Measurements from ENCODE around the gene AAMDC.
"Not testable (repeated sequence)": the region's sequence is repeated elsewhere in the genome, so short reads cannot be mapped to it uniquely, and the experiment has no call there.

AAMDC gene

DNA sequence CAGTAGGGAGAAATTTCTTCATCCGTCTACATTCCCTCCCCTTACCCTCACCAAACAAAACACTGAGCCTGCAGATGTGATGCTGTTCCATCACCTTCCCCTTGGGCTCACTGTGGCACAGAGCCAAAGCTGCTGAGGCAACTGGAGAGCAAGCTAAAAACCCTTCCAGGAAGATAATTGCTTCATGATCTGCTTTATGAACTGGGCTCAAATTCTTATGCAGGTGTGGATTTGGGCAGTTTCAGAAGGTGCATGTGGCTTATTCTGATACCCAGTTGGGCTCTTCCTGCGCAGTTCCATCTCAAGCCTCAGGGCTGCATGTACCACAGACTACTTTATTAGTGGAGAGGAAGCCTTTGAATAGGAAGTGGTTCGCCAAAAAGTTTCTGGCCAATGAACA lies 58.3 kb downstream of the AAMDC start:
- Histone ChIP-seq H3K4me3 (ENCODE audit: low read depth in 1 of 2, low read length in 2 of 2) (no peak overlapping the region), H3K9ac (ENCODE audit: low read depth in 1 of 2, low read length in 2 of 2) (no peak overlapping the region), H3K36me3 (ENCODE audit: control insufficient read depth in 1 of 2, insufficient read depth in 2 of 2, low read length in 2 of 2) (peaks cover 19 to 67% of the 10 kb centered on the region in 2 donors), H3K9me3 (ENCODE audit: control insufficient read depth in 1 of 2, low read length in 2 of 2) (no peaks in the 10 kb centered on the region), H3K27me3 (ENCODE audit: control insufficient read depth in 1 of 2, insufficient read depth in 2 of 2, low read length in 2 of 2) (no peaks in the 10 kb centered on the region), H3K27ac (ENCODE audit: low read depth, low read length) (no peak overlapping the region), H3K4me1 (ENCODE audit: control insufficient read depth in 1 of 2, insufficient read depth in 2 of 2, low read length in 2 of 2) (no peaks in the 10 kb centered on the region)

GRCh38 chr11:77882396-77882795 lies 61.5 kb downstream of the AAMDC start:
- Histone ChIP-seq H3K9me3 (ENCODE audit: control insufficient read depth in 1 of 2, low read length in 2 of 2) (no peaks in the 10 kb centered on the region), H3K36me3 (ENCODE audit: control insufficient read depth in 1 of 2, insufficient read depth in 2 of 2, low read length in 2 of 2) (peaks cover 25 to 60% of the 10 kb centered on the region in 2 donors), H3K4me1 (ENCODE audit: control insufficient read depth in 1 of 2, insufficient read depth in 2 of 2, low read length in 2 of 2) (no peaks in the 10 kb centered on the region), H3K27ac (ENCODE audit: low read depth, low read length) (no peak overlapping the region), H3K27me3 (ENCODE audit: control insufficient read depth in 1 of 2, insufficient read depth in 2 of 2, low read length in 2 of 2) (no peaks in the 10 kb centered on the region), H3K9ac (ENCODE audit: low read depth in 1 of 2, low read length in 2 of 2) (no peak overlapping the region), H3K4me3 (ENCODE audit: low read depth in 1 of 2, low read length in 2 of 2) (no peak overlapping the region)

DNA sequence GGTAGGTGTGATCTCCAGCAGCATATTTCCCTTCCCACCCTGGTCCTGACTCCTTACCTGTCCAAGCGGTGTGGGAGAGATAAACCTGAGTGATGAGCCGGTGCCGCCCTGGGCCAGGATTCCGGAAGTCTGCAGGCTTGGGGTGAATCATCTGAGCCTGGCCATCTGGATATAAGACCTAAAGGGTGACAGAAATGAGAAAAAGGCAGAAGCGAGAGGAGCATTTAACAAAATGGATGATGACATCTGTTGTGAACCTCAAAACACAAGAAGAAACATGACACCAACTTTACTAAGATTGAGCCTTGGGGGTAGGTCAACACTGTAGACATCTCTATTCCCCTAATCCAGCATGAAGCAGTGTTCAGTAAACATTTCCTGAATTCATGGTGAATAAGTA lies 62.8 kb downstream of the AAMDC start:
- Histone ChIP-seq H3K9me3 (ENCODE audit: control insufficient read depth in 1 of 2, low read length in 2 of 2) (no peaks in the 10 kb centered on the region), H3K4me1 (ENCODE audit: control insufficient read depth in 1 of 2, insufficient read depth in 2 of 2, low read length in 2 of 2) (no peaks in the 10 kb centered on the region), H3K27me3 (ENCODE audit: control insufficient read depth in 1 of 2, insufficient read depth in 2 of 2, low read length in 2 of 2) (no peaks in the 10 kb centered on the region), H3K4me3 (ENCODE audit: low read depth in 1 of 2, low read length in 2 of 2) (no peak overlapping the region), H3K9ac (ENCODE audit: low read depth in 1 of 2, low read length in 2 of 2) (no peak overlapping the region), H3K27ac (ENCODE audit: low read depth, low read length) (no peak overlapping the region), H3K36me3 (ENCODE audit: control insufficient read depth in 1 of 2, insufficient read depth in 2 of 2, low read length in 2 of 2) (peaks cover 24 to 53% of the 10 kb centered on the region in 2 donors)

DNA sequence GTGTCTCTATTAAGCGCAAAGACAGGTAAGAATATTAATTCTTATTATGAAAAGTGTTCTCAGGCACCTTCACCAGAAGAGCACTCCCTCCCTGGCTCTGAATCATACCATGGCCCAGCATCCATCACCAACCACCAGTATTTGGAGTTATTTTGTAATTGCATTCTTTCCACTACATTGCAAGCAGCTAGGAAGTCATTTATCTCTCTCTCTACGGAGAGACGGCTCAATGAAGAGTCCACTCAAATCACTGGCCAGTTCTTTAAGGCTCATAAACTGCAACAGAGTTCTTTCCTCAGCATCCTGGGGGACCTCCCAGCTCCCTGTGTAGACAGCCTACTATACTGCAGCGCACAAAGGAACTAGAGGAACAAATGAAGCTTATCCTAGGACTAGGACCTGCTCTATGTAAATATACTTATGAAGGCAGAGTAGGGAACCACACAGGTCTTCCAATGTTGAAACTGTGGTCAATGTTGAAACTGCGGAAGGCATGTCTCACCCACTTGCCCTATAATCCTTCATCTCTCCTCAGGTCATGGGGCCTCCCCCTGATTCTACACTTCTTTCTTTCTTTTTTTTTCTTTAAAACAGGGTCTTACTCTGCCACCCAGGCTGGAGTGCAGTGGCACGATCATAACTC lies 63.4 kb downstream of the AAMDC start:
- no peaks in the 10 kb centered on the region for H3K9me3 ChIP-seq (ENCODE audit: control insufficient read depth in 1 of 2, low read length in 2 of 2)
- H3K27ac ChIP-seq (ENCODE audit: low read depth, low read length) = no peak overlapping the region
- H3K36me3 ChIP-seq (ENCODE audit: control insufficient read depth in 1 of 2, insufficient read depth in 2 of 2, low read length in 2 of 2) = peaks cover 19 to 48% of the 10 kb centered on the region in 2 donors
- H3K4me3 ChIP-seq (ENCODE audit: low read depth in 1 of 2, low read length in 2 of 2) = no peak overlapping the region
- H3K4me1 ChIP-seq (ENCODE audit: control insufficient read depth in 1 of 2, insufficient read depth in 2 of 2, low read length in 2 of 2) = no peaks in the 10 kb centered on the region
- H3K9ac ChIP-seq (ENCODE audit: low read depth in 1 of 2, low read length in 2 of 2) = no peak overlapping the region
- H3K27me3 ChIP-seq (ENCODE audit: control insufficient read depth in 1 of 2, insufficient read depth in 2 of 2, low read length in 2 of 2) = no peaks in the 10 kb centered on the region

DNA sequence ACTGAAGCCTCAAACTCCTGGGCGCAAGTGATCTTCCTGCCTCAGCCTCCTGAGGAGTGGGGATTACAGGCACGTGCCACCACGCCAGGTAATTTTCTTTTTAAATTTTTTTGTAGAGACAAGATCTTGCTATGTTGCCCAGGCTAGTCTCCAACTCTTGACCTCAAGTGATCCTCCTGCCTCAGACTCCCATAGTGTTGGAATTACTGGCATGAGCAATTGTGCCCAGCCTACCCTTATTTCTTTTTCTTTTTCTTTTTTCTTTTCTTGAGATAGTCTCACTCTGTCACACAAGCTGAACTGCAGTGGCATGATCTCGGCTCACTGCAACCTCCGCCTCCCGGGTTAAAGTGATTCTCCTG lies 63.9 kb downstream of the AAMDC start:
- no peaks in the 10 kb centered on the region for H3K27me3 ChIP-seq (ENCODE audit: control insufficient read depth in 1 of 2, insufficient read depth in 2 of 2, low read length in 2 of 2)
- H3K4me3 ChIP-seq (ENCODE audit: low read depth in 1 of 2, low read length in 2 of 2) = no peak overlapping the region
- H3K4me1 ChIP-seq (ENCODE audit: control insufficient read depth in 1 of 2, insufficient read depth in 2 of 2, low read length in 2 of 2) = no peaks in the 10 kb centered on the region
- no peaks in the 10 kb centered on the region for H3K9me3 ChIP-seq (ENCODE audit: control insufficient read depth in 1 of 2, low read length in 2 of 2)
- H3K36me3 ChIP-seq (ENCODE audit: control insufficient read depth in 1 of 2, insufficient read depth in 2 of 2, low read length in 2 of 2) = peaks cover 17 to 45% of the 10 kb centered on the region in 2 donors
- no peak overlapping the region for H3K27ac ChIP-seq (ENCODE audit: low read depth, low read length)
- no peak overlapping the region for H3K9ac ChIP-seq (ENCODE audit: low read depth in 1 of 2, low read length in 2 of 2)

GRCh38 chr11:77886401-77886800 lies 65.5 kb downstream of the AAMDC start:
- H3K9me3 ChIP-seq (ENCODE audit: control insufficient read depth in 1 of 2, low read length in 2 of 2) = no peaks in the 10 kb centered on the region
- H3K9ac ChIP-seq (ENCODE audit: low read depth in 1 of 2, low read length in 2 of 2) = no peak overlapping the region
- H3K4me1 ChIP-seq (ENCODE audit: control insufficient read depth in 1 of 2, insufficient read depth in 2 of 2, low read length in 2 of 2) = no peaks in the 10 kb centered on the region
- peaks cover 16 to 38% of the 10 kb centered on the region in 2 donors for H3K36me3 ChIP-seq (ENCODE audit: control insufficient read depth in 1 of 2, insufficient read depth in 2 of 2, low read length in 2 of 2)
- H3K4me3 ChIP-seq (ENCODE audit: low read depth in 1 of 2, low read length in 2 of 2) = no peak overlapping the region
- no peak overlapping the region for H3K27ac ChIP-seq (ENCODE audit: low read depth, low read length)
- H3K27me3 ChIP-seq (ENCODE audit: control insufficient read depth in 1 of 2, insufficient read depth in 2 of 2, low read length in 2 of 2) = no peaks in the 10 kb centered on the region

- not testable (repeated sequence) for H3K9ac ChIP-seq (ENCODE audit: low read depth in 1 of 2, low read length in 2 of 2); H3K27me3 ChIP-seq (ENCODE audit: control insufficient read depth in 1 of 2, insufficient read depth in 2 of 2, low read length in 2 of 2); H3K9me3 ChIP-seq (ENCODE audit: control insufficient read depth in 1 of 2, low read length in 2 of 2); H3K27ac ChIP-seq (ENCODE audit: low read depth, low read length); H3K4me3 ChIP-seq (ENCODE audit: low read depth in 1 of 2, low read length in 2 of 2); H3K4me1 ChIP-seq (ENCODE audit: control insufficient read depth in 1 of 2, insufficient read depth in 2 of 2, low read length in 2 of 2)
- H3K36me3 ChIP-seq (ENCODE audit: control insufficient read depth in 1 of 2, insufficient read depth in 2 of 2, low read length in 2 of 2) = peaks cover 6 to 22% of the 10 kb centered on the region in 2 donors
These were observed 68.1 kb downstream of the AAMDC start for GRCh38 chr11:77889045-77889444.

DNA sequence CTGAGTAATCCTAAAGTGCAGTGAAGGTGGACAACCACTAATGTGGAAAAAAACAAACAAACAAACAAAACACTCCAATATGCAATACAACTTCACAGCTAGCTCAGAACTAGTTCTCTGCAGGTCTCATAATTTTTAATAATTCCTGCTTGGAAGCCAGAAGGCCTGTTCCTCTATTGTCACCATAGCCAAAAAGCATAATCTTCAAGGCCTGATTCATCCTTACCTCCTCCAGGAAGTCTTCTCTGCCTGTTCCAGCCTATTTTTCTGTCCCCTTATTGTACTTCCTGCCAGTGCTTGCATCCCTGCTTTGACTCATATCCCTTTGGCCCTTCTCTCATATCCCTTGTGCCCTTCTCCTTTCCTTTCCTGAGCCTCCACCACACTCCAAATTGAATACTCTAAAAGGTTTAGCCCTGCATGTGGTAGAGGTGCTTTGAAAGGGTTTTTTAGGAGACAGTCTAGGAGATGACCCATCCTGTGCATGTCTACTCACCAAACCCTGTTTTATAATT lies 69.2 kb downstream of the AAMDC start:
- H3K36me3 ChIP-seq (ENCODE audit: control insufficient read depth in 1 of 2, insufficient read depth in 2 of 2, low read length in 2 of 2) = peaks cover 6 to 23% of the 10 kb centered on the region in 2 donors
- H3K9ac ChIP-seq (ENCODE audit: low read depth in 1 of 2, low read length in 2 of 2); H3K4me3 ChIP-seq (ENCODE audit: low read depth in 1 of 2, low read length in 2 of 2); H3K9me3 ChIP-seq (ENCODE audit: control insufficient read depth in 1 of 2, low read length in 2 of 2); H3K27ac ChIP-seq (ENCODE audit: low read depth, low read length); H3K27me3 ChIP-seq (ENCODE audit: control insufficient read depth in 1 of 2, insufficient read depth in 2 of 2, low read length in 2 of 2); H3K4me1 ChIP-seq (ENCODE audit: control insufficient read depth in 1 of 2, insufficient read depth in 2 of 2, low read length in 2 of 2): not testable (repeated sequence)

DNA sequence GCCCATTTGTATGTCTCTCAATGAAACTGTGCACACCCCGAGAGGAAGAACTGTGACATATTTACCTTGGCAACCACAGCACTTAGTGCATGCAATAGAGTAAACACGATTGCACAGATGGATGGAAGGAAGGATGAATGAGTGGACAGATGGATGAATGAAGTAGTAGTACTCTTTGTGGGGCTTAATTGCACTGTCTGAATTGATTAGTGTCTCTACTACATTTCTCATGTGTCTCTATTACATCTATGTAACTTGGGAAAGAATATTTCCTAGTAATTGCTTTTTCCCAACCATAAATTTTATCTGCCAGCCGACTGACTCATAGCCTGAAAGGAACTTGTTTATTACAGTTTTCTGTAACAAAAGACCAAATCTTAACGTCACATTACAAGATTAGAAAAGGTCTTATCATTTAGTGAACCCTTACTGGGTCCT lies 69.7 kb downstream of the AAMDC start:
- not testable (repeated sequence) for H3K27ac ChIP-seq (ENCODE audit: low read depth, low read length); H3K4me1 ChIP-seq (ENCODE audit: control insufficient read depth in 1 of 2, insufficient read depth in 2 of 2, low read length in 2 of 2); H3K9me3 ChIP-seq (ENCODE audit: control insufficient read depth in 1 of 2, low read length in 2 of 2); H3K4me3 ChIP-seq (ENCODE audit: low read depth in 1 of 2, low read length in 2 of 2); H3K27me3 ChIP-seq (ENCODE audit: control insufficient read depth in 1 of 2, insufficient read depth in 2 of 2, low read length in 2 of 2); H3K9ac ChIP-seq (ENCODE audit: low read depth in 1 of 2, low read length in 2 of 2)
- H3K36me3 ChIP-seq (ENCODE audit: control insufficient read depth in 1 of 2, insufficient read depth in 2 of 2, low read length in 2 of 2) = peaks cover 6 to 23% of the 10 kb centered on the region in 2 donors

GRCh38 chr11:77891256-77891655 lies 70.3 kb downstream of the AAMDC start:
- H3K9ac ChIP-seq (ENCODE audit: low read depth in 1 of 2, low read length in 2 of 2); H3K4me1 ChIP-seq (ENCODE audit: control insufficient read depth in 1 of 2, insufficient read depth in 2 of 2, low read length in 2 of 2); H3K4me3 ChIP-seq (ENCODE audit: low read depth in 1 of 2, low read length in 2 of 2); H3K9me3 ChIP-seq (ENCODE audit: control insufficient read depth in 1 of 2, low read length in 2 of 2); H3K27me3 ChIP-seq (ENCODE audit: control insufficient read depth in 1 of 2, insufficient read depth in 2 of 2, low read length in 2 of 2); H3K27ac ChIP-seq (ENCODE audit: low read depth, low read length): not testable (repeated sequence)
- H3K36me3 ChIP-seq (ENCODE audit: control insufficient read depth in 1 of 2, insufficient read depth in 2 of 2, low read length in 2 of 2) = peaks cover 3 to 16% of the 10 kb centered on the region in 2 donors

Data from duodenal mucosa (tissue), 2 donors.